NCI-H510A treated with DMSO at 0.1 percent for 48 hours (cell line): ENCODE data around the gene PYGB.
A peak's percentile ranks its signal among the peaks of the same experiment; 100 is the strongest.

Source experiments
- DNase-seq: peaks from one replicate; lab custom pipeline; 2025; lab: John Stamatoyannopoulos, UW

Gene PYGB

GRCh38 chr20:25216199-25216945, 31.5 kb upstream of the PYGB start:
- no peak for DNase-seq

- DNase-seq, result no peak
Observed at GRCh38 chr20:25217161-25218108, 30.4 kb upstream of the PYGB start.

GRCh38 chr20:25218109-25218486, 29.8 kb upstream of the PYGB start:
- DNase-seq, result no peak

- no peak for DNase-seq
Observed at GRCh38 chr20:25218492-25218891, 29.4 kb upstream of the PYGB start.

- DNase-seq, result no peak
Observed at GRCh38 chr20:25219365-25219764, 28.5 kb upstream of the PYGB start.

GRCh38 chr20:25220021-25220730, 27.7 kb upstream of the PYGB start:
- DNase-seq, result no peak

- peak; percentile 28 for DNase-seq
Observed at GRCh38 chr20:25220810-25221591, 26.9 kb upstream of the PYGB start.

- no peak for DNase-seq
Observed at GRCh38 chr20:25221592-25222460, 26.1 kb upstream of the PYGB start.

GRCh38 chr20:25222461-25223178, 25.3 kb upstream of the PYGB start:
- no peak for DNase-seq

GRCh38 chr20:25223179-25223661, 24.7 kb upstream of the PYGB start:
- no peak for DNase-seq

- DNase-seq, result no peak
Observed at GRCh38 chr20:25223765-25224720, 23.8 kb upstream of the PYGB start.

GRCh38 chr20:25224941-25225340, 22.9 kb upstream of the PYGB start:
- no peak for DNase-seq

GRCh38 chr20:25225642-25226432, 22.0 kb upstream of the PYGB start:
- DNase-seq, result no peak

- DNase-seq, result no peak
Observed at GRCh38 chr20:25226433-25227316, 21.2 kb upstream of the PYGB start.

- DNase-seq, result no peak
Observed at GRCh38 chr20:25227317-25227831, 20.5 kb upstream of the PYGB start.

- no peak for DNase-seq
Observed at GRCh38 chr20:25229486-25230165, 18.3 kb upstream of the PYGB start.
